Caco-2 (cell line): ENCODE results near the gene C16orf96. TPM values are rescaled to one million over a fixed set of nuclear protein-coding genes. Genes with fewer than 3 reads are reported as not detected.

ENCODE experiments used
- BruUV-seq: library from RNA; stranded (reverse); fragments of 400-500 nt; replicated peaks from 2 replicates; lab custom pipeline; 2021; lab: Mats Ljungman, UMichigan
- CTCF ChIA-PET: fragments of 300-600 bp; sonication (Branson Sonifier 250); formaldehyde crosslinking; loops from one replicate; lab custom pipeline; 2022; ENCODE audit warnings: antibody characterized with exemption; lab: Charles Lee
- POLR2A ChIA-PET: fragments of 300-600 bp; sonication (Branson Sonifier 250); formaldehyde crosslinking; loops from one replicate; lab custom pipeline; 2022; ENCODE audit warnings: antibody characterized with exemption; lab: Charles Lee
- DNase-seq, 2 experiments: peaks; one replicate each; pipeline versions ENCODE4 v3.0.0 to v3.0.0-alpha.2; 2020 to 2022
- H3K27me3 ChIP-seq: replicated peaks from 2 replicates; pipeline ENCODE4 v1.6.0; 2011; ENCODE audit warnings: low read length; ENCODE audit not compliant: control insufficient read depth, insufficient read depth
- H3K36me3 ChIP-seq: 2 replicates; pipeline ENCODE4 v1.5.1; 2011; ENCODE audit warnings: low read length; ENCODE audit not compliant: control insufficient read depth, insufficient read depth
- H3K4me1 ChIP-seq: fragments of 250-450 bp; sonication (Bioruptor Pico); 2 replicates; pipeline ENCODE4 v1.5.1; 2020; ENCODE audit warnings: mild to moderate bottlenecking
- H3K4me3 ChIP-seq: 2 replicates; pipeline ENCODE4 v1.5.1; 2011; ENCODE audit warnings: low read depth, mild to moderate bottlenecking, control low read depth, low read length
- H3K9me3 ChIP-seq: fragments of 250-450 bp; sonication (Bioruptor Pico); 2 replicates; pipeline ENCODE4 v1.5.1; 2020; ENCODE audit warnings: mild to moderate bottlenecking, moderate library complexity
- H3K27ac Mint-ChIP-seq: one replicate; pipeline ENCODE4 v1.8.0; 2022; ENCODE audit warnings: mixed read lengths; ENCODE audit not compliant: unreplicated experiment
- H3K27me3 Mint-ChIP-seq: one replicate; pipeline ENCODE4 v1.8.0; 2022; ENCODE audit warnings: mixed read lengths; ENCODE audit not compliant: insufficient read depth, unreplicated experiment
- H3K36me3 Mint-ChIP-seq: one replicate; pipeline ENCODE4 v1.8.0; 2022; ENCODE audit warnings: mild to moderate bottlenecking, mixed read lengths; ENCODE audit not compliant: insufficient read depth, unreplicated experiment
- H3K4me1 Mint-ChIP-seq: one replicate; pipeline ENCODE4 v1.8.0; 2022; ENCODE audit warnings: low read depth, mixed read lengths; ENCODE audit not compliant: unreplicated experiment
- H3K4me3 Mint-ChIP-seq: one replicate; pipeline ENCODE4 v1.8.0; 2022; ENCODE audit warnings: mild to moderate bottlenecking, moderate library complexity, mixed read lengths; ENCODE audit not compliant: unreplicated experiment
- H3K9me3 Mint-ChIP-seq: one replicate; pipeline ENCODE4 v1.8.0; 2022; ENCODE audit warnings: mixed read lengths; ENCODE audit not compliant: unreplicated experiment
- intact Hi-C: fragments of 100-400 bp; cut with micrococcal nuclease; formaldehyde crosslinking; loops from one replicate; pipeline ENCODE4 v1.10.0; 2022; ENCODE audit not compliant: unreplicated experiment
- total RNA-seq: library from RNA; stranded (reverse); gene quantifications from 2 replicates; pipeline ENCODE4 v1.2.3, GENCODE V29; 2022
- TF ChIP-seq, protein P1 (sequence below), 2 experiments: fragments of 200-600 bp in 1 of 2; IDR thresholded peaks; 1 replicate in 1 of 2; 2 replicates in 1 of 2; pipeline versions ENCODE4 v1.5.1 to v1.8.0; 2011 to 2022; ENCODE audit warnings: antibody characterized with exemption in 1 of 2, control low read depth in 1 of 2, inconsistent platforms in 1 of 2, low read depth in 1 of 2, low read length in 1 of 2, mild to moderate bottlenecking in 1 of 2, moderate library complexity in 1 of 2; ENCODE audit not compliant: insufficient read depth in 1 of 2, severe bottlenecking in 1 of 2, unreplicated experiment in 1 of 2

Gene C16orf96
- total RNA-seq, 1 experiment from 2014 or later = 0.11 TPM

DNA sequence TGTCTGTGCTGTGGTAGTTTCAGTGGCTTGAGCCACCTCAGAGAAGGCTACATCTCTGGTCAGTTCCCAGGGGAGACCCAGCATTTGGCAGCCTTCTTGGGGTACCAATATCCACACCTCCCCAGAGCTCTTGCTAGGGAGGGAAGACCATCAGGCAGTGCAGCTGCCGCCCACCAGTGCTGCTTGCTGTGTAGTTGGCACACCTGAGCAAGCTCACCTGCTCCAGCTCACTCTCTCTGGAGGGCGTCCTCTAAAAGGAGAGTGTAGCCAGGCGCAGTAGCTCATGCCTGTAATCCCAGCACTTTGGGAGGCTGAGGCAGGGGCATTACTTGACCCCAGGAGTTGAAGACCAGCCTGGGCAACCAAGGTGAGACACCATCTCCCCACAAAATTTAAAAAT, 47.3 kb upstream of the C16orf96 start:
- ChIA-PET POLR2A (interaction anchor here (0.5 kb wide), 1 partner anchor 18 kb away, joined by 6 read pairs; no protein-coding TSS in a partner anchor), CTCF (interaction anchor here (1.4 to 1.7 kb wide), 3 partner anchors 9 to 40 kb away, joined by 4 to 5 read pairs (median 4); no protein-coding TSS in a partner anchor)
- DNase-seq = no peak
- intact Hi-C loops = no loop called here
- H3K27me3 ChIP-seq = no peaks in the 10 kb centered on the region
- Mint-ChIP-seq H3K27me3 (no peaks in the 10 kb centered on the region), H3K4me3 (no peak overlapping the region), H3K9me3 (no peaks in the 10 kb centered on the region), H3K36me3 (peaks cover 54% of the 10 kb centered on the region), H3K27ac (no peak overlapping the region), H3K4me1 (no peaks in the 10 kb centered on the region)
- no peak overlapping the region for H3K4me3 ChIP-seq
- H3K9me3 ChIP-seq = no peaks in the 10 kb centered on the region
- H3K4me1 ChIP-seq = no peaks in the 10 kb centered on the region
- peaks cover 5% of the 10 kb centered on the region for H3K36me3 ChIP-seq
- no TSS peak for BruUV-seq
- TF ChIP-seq, protein P1, sequence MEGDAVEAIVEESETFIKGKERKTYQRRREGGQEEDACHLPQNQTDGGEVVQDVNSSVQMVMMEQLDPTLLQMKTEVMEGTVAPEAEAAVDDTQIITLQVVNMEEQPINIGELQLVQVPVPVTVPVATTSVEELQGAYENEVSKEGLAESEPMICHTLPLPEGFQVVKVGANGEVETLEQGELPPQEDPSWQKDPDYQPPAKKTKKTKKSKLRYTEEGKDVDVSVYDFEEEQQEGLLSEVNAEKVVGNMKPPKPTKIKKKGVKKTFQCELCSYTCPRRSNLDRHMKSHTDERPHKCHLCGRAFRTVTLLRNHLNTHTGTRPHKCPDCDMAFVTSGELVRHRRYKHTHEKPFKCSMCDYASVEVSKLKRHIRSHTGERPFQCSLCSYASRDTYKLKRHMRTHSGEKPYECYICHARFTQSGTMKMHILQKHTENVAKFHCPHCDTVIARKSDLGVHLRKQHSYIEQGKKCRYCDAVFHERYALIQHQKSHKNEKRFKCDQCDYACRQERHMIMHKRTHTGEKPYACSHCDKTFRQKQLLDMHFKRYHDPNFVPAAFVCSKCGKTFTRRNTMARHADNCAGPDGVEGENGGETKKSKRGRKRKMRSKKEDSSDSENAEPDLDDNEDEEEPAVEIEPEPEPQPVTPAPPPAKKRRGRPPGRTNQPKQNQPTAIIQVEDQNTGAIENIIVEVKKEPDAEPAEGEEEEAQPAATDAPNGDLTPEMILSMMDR (IDR thresholded peaks at IDR 0.05; ENCODE audit: insufficient read depth in 1 of 2, low read depth in 1 of 2, low read length in 1 of 2, severe bottlenecking in 1 of 2, unreplicated experiment in 1 of 2) = no peak

DNA sequence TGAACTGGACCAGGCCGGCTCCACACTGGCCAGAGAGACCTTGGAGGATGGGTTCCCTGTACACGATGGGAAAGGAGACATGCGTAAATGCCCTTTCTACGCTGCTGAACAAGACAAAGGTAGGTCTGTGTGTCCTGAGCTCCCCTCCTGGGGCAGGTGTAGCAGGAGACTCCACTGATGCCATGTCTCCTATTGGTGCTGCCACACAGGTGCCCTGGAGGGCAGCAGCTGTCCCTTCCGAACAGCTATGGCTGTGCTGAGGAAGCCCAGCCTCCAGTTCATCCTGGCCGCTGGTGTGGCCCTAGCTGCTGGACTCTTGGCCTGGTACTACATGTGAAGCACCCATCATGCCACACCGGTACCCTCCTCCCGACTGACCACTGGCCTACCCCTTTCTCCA, 46.7 kb upstream of the C16orf96 start:
- intact Hi-C loops = no loop called here
- POLR2A ChIA-PET = no interaction called here

DNA sequence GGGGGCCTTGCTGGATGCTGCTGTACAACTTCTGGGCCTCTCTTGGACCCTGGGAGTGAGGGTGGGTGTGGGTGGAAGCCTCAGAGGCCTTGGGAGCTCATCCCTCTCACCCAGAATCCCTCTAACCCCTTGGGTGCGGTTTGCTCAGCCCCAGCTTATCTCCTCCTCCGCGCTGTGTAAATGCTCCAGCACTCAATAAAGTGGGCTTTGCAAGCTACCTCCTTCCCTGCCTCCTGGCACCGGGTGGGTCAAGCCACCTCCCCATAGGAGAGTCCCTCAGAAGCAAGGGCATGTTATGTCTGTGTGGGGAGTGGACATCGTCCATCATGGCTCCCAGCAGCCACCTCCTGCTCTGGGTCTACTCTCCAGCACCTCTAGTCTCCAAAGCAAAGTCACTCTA, 46.0 kb upstream of the C16orf96 start:
- CTCF ChIA-PET = interaction anchor here (0.6 to 1.7 kb wide), 2 partner anchors 25 to 39 kb away, joined by 3 to 4 read pairs; no protein-coding TSS in a partner anchor
- no TSS peak for BruUV-seq
- H3K4me1 Mint-ChIP-seq = no peaks in the 10 kb centered on the region
- H3K4me3 Mint-ChIP-seq = no peak overlapping the region
- Histone ChIP-seq H3K36me3 (peaks cover 5% of the 10 kb centered on the region), H3K9me3 (no peaks in the 10 kb centered on the region), H3K4me3 (no peak overlapping the region), H3K27me3 (no peaks in the 10 kb centered on the region), H3K4me1 (no peaks in the 10 kb centered on the region)
- no peaks in the 10 kb centered on the region for H3K9me3 Mint-ChIP-seq
- peaks cover 62% of the 10 kb centered on the region for H3K36me3 Mint-ChIP-seq
- POLR2A ChIA-PET = no interaction called here
- TF ChIP-seq, protein P1 (IDR thresholded peaks at IDR 0.05; ENCODE audit: insufficient read depth in 1 of 2, low read depth in 1 of 2, low read length in 1 of 2, severe bottlenecking in 1 of 2, unreplicated experiment in 1 of 2) = no peak
- no peak for DNase-seq
- intact Hi-C loops = no loop called here
- no peak overlapping the region for H3K27ac Mint-ChIP-seq
- no peaks in the 10 kb centered on the region for H3K27me3 Mint-ChIP-seq

More for the DNA sequence above, 46.7 kb upstream of the C16orf96 start:
- CTCF ChIA-PET = interaction anchor here (1.7 kb wide), 1 partner anchor 39 kb away, joined by 4 read pairs; no protein-coding TSS in a partner anchor
- H3K36me3 Mint-ChIP-seq = peaks cover 55% of the 10 kb centered on the region
- H3K4me3 ChIP-seq = no peak overlapping the region
- H3K9me3 Mint-ChIP-seq = no peaks in the 10 kb centered on the region
- no peak overlapping the region for H3K27ac Mint-ChIP-seq
- no peak overlapping the region for H3K4me3 Mint-ChIP-seq
- no peaks in the 10 kb centered on the region for H3K27me3 Mint-ChIP-seq
- peaks cover 5% of the 10 kb centered on the region for H3K36me3 ChIP-seq
- no peak for DNase-seq
- H3K4me1 ChIP-seq = no peaks in the 10 kb centered on the region
- no TSS peak for BruUV-seq
- H3K9me3 ChIP-seq = no peaks in the 10 kb centered on the region
- H3K27me3 ChIP-seq = no peaks in the 10 kb centered on the region
- no peaks in the 10 kb centered on the region for H3K4me1 Mint-ChIP-seq
- TF ChIP-seq, protein P1 (IDR thresholded peaks at IDR 0.05; ENCODE audit: insufficient read depth in 1 of 2, low read depth in 1 of 2, low read length in 1 of 2, severe bottlenecking in 1 of 2, unreplicated experiment in 1 of 2) = no peak
